Liver (tissue), 9 donors: ENCODE measurements around the gene SLC8A1. TPM values are rescaled to one million over a fixed set of nuclear protein-coding genes. Genes with fewer than 3 reads are reported as not detected.

Experiments used
- DNase-seq: peaks from one replicate; pipeline ENCODE4 v3.0.0-alpha.2; 2017; ENCODE audit warnings: low spot score
- H3K27ac ChIP-seq, 2 donors: one replicate each; pipeline ENCODE4 v1.7.0; 2013; ENCODE audit warnings: inconsistent platforms in 2 of 2, low read length in 2 of 2, control low read depth in 1 of 2, low read depth in 1 of 2, mild to moderate bottlenecking in 1 of 2
- H3K27me3 ChIP-seq, 4 donors: one replicate each; pipeline versions ENCODE4 v1.6.1 to v1.7.0; 2013; ENCODE audit warnings: low read length in 3 of 4, inconsistent platforms in 1 of 4, mild to moderate bottlenecking in 1 of 4, moderate library complexity in 1 of 4; ENCODE audit not compliant: control insufficient read depth in 4 of 4, insufficient read depth in 4 of 4
- H3K36me3 ChIP-seq, 4 donors: one replicate each; pipeline versions ENCODE4 v1.6.1 to v1.7.0; 2013; ENCODE audit warnings: low read length in 3 of 4, mild to moderate bottlenecking in 3 of 4, low read depth in 1 of 4, moderate library complexity in 1 of 4; ENCODE audit not compliant: control insufficient read depth in 4 of 4, insufficient read depth in 3 of 4
- H3K4me1 ChIP-seq, 4 donors: one replicate each; pipeline versions ENCODE4 v1.6.1 to v1.7.0; 2013; ENCODE audit warnings: low read length in 3 of 4, mild to moderate bottlenecking in 3 of 4, moderate library complexity in 1 of 4; ENCODE audit not compliant: control insufficient read depth in 4 of 4, insufficient read depth in 4 of 4
- H3K4me3 ChIP-seq, 3 donors: one replicate each; pipeline versions ENCODE4 v1.6.1 to v1.7.0; 2013; ENCODE audit warnings: low read length in 3 of 3, control low read depth in 1 of 3, low read depth in 1 of 3, mild to moderate bottlenecking in 1 of 3
- H3K9ac ChIP-seq, 2 donors: one replicate each; pipeline ENCODE4 v1.7.0; 2013; ENCODE audit warnings: low read length in 2 of 2, mild to moderate bottlenecking in 2 of 2, moderate library complexity in 2 of 2, control low read depth in 1 of 2, low read depth in 1 of 2
- H3K9me3 ChIP-seq, 4 donors: one replicate each; pipeline versions ENCODE4 v1.6.1 to v1.7.0; 2013; ENCODE audit warnings: low read length in 3 of 4; ENCODE audit not compliant: control insufficient read depth in 4 of 4
- CTCF ChIP-seq: fragments of 150-350 bp; IDR thresholded peaks from 2 replicates; pipeline ENCODE4 v1.5.1; 2017; ENCODE audit warnings: improper control_type of control experiment, low read depth, low read length; ENCODE audit not compliant: missing input control
- EGR1 ChIP-seq, 2 donors: IDR thresholded peaks; 2 replicates each; pipeline ENCODE4 v1.6.1; 2016 to 2018; ENCODE audit warnings: antibody characterized with exemption in 2 of 2, low read depth in 2 of 2
- FOXA1 ChIP-seq: IDR thresholded peaks from 2 replicates; pipeline ENCODE4 v1.6.1; 2016; ENCODE audit warnings: antibody characterized with exemption
- FOXA2 ChIP-seq: IDR thresholded peaks from 2 replicates; pipeline ENCODE4 v1.6.1; 2016; ENCODE audit warnings: antibody characterized with exemption
- GABPA ChIP-seq, 2 donors: IDR thresholded peaks in 1 of 2; conservative IDR thresholded peaks in 1 of 2; 2 replicates each; pipeline ENCODE4 v1.6.1; 2016; ENCODE audit warnings: antibody characterized with exemption in 2 of 2, mild to moderate bottlenecking in 1 of 2, moderate library complexity in 1 of 2
- HNF4A ChIP-seq, 2 donors: conservative IDR thresholded peaks; 2 replicates each; pipeline ENCODE4 v1.6.1; 2016; ENCODE audit warnings: antibody characterized with exemption in 2 of 2, mild to moderate bottlenecking in 2 of 2
- HNF4G ChIP-seq: IDR thresholded peaks from 2 replicates; pipeline ENCODE4 v1.6.1; 2016; ENCODE audit warnings: antibody characterized with exemption
- JUND ChIP-seq, 2 donors: IDR thresholded peaks; 2 replicates each; pipeline ENCODE4 v1.6.1; 2016; ENCODE audit warnings: antibody characterized with exemption in 2 of 2
- MAX ChIP-seq: IDR thresholded peaks from 2 replicates; pipeline ENCODE4 v1.6.1; 2016; ENCODE audit warnings: antibody characterized with exemption
- NR2F2 ChIP-seq: IDR thresholded peaks from 2 replicates; pipeline ENCODE4 v1.6.1; 2016; ENCODE audit warnings: antibody characterized with exemption
- RAD21 ChIP-seq, 2 donors: IDR thresholded peaks; 2 replicates each; pipeline ENCODE4 v1.6.1; 2016; ENCODE audit warnings: antibody characterized with exemption in 2 of 2, mild to moderate bottlenecking in 2 of 2
- REST ChIP-seq: IDR thresholded peaks from 2 replicates; pipeline ENCODE4 v1.6.1; 2016; ENCODE audit warnings: antibody characterized with exemption, mild to moderate bottlenecking
- RXRA ChIP-seq, 2 donors: IDR thresholded peaks; 2 replicates each; pipeline ENCODE4 v1.6.1; 2017 to 2018; ENCODE audit warnings: antibody characterized with exemption in 2 of 2, mild to moderate bottlenecking in 1 of 2
- SP1 ChIP-seq: IDR thresholded peaks from 2 replicates; pipeline ENCODE4 v1.6.1; 2018; ENCODE audit warnings: antibody characterized with exemption, mild to moderate bottlenecking
- TAF1 ChIP-seq: conservative IDR thresholded peaks from 2 replicates; pipeline ENCODE4 v1.6.1; 2016; ENCODE audit warnings: antibody characterized with exemption, mild to moderate bottlenecking
- YY1 ChIP-seq: IDR thresholded peaks from 2 replicates; pipeline ENCODE4 v1.6.1; 2016; ENCODE audit warnings: antibody characterized with exemption, mild to moderate bottlenecking
- WGBS: extraction: QIAGEN DNeasy Blood & Tissue Kit; methylation state at CpG from one replicate; pipeline ENCODE4 v1.1.7; 2013; 5-methylcytosine and 5-hydroxymethylcytosine counted together
- polyA plus RNA-seq, 2 donors: library from polyadenylated mRNA; stranded (reverse) in 1 of 2; unstranded in 1 of 2; fragments of 200-250 nt in 1 of 2; fragments of >200 nt in 1 of 2; fragmentation: Nextera tagmentation in 1 of 2; extraction: Ambion mirVana in 1 of 2; gene quantifications; one replicate each; pipeline versions ENCODE4 v1.2.1 to v1.2.3, GENCODE V29; 2013 to 2015
- total RNA-seq, 2 donors: library from RNA; depleted of rRNA; stranded (reverse); fragments of >200 nt; gene quantifications; one replicate each; pipeline ENCODE4 v1.2.3, GENCODE V29; 2014
- TF ChIP-seq, protein P1 (sequence below): IDR thresholded peaks from 2 replicates; pipeline ENCODE4 v1.6.1; 2016; ENCODE audit warnings: antibody characterized with exemption
- TF ChIP-seq, protein P2 (sequence below): IDR thresholded peaks from 2 replicates; pipeline ENCODE4 v1.6.1; 2016; ENCODE audit warnings: antibody characterized with exemption
- donor health status: healthy.
- donor health status: healthy.
- donor health status: healthy.
- donor health status: healthy.
- donor health status: healthy.

Gene SLC8A1
- total and polyA plus RNA-seq, 4 donors = 1.2 to 18.5 (median 8.2) TPM

DNA sequence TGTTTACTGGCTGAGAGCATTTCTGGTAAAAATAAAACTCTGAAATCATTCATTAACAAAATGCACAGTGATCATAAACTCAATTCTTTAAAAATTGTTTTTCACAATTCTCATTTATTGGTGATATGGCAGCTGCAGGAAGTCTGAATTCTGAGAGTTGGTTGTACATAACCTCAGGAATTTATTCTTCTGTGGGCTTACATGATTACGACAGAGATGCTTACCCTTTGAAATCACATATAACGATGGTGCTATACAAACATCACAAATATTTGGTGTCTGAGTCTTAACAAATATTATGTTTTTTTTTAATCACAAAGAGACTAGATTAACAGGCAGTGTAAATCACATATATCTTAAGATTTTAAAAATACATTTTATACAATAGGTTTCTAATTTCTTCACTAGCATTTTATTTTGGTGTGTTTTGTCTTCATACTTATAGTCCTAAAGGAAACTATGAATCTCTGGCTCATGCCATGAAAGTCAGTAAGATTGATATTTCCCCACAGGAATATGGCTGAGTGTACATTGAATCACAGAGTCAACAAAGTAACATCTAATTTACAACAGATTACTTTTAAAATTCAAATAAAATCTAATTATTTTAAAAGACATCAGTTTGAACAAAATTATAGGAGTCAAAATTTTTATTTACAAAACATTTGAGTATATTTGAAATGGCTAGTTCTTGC is 354.1 kb downstream of the SLC8A1 start:
- DNase-seq = no peak
- Histone ChIP-seq H3K4me3 (no peak overlapping the region), H3K27ac (no peak overlapping the region), H3K9me3 (no peaks in the 10 kb centered on the region), H3K36me3 (no peaks in the 10 kb centered on the region), H3K9ac (no peak overlapping the region), H3K27me3 (no peaks in the 10 kb centered on the region), H3K4me1 (no peaks in the 10 kb centered on the region)
- TF ChIP-seq HNF4G (no peak), EGR1 (IDR thresholded peaks at IDR 0.05; ENCODE audit: low read depth in 2 of 2) (no peak), HNF4A (conservative IDR thresholded peaks at IDR 0.05) (no peak), RAD21 (IDR thresholded peaks at IDR 0.05) (no peak), FOXA2 (no peak), NR2F2 (no peak), REST (no peak), CTCF (no peak), RXRA (IDR thresholded peaks at IDR 0.05) (no peak), YY1 (no peak), MAX (no peak), TAF1 (no peak), SP1 (no peak), FOXA1 (no peak), JUND (IDR thresholded peaks at IDR 0.05) (no peak), GABPA (IDR thresholded peaks at IDR 0.05 in 1 of 2, conservative IDR thresholded peaks at IDR 0.05 in 1 of 2) (no peak)
- TF ChIP-seq, protein P1, sequence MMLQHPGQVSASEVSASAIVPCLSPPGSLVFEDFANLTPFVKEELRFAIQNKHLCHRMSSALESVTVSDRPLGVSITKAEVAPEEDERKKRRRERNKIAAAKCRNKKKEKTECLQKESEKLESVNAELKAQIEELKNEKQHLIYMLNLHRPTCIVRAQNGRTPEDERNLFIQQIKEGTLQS = no peak
- TF ChIP-seq, protein P2, sequence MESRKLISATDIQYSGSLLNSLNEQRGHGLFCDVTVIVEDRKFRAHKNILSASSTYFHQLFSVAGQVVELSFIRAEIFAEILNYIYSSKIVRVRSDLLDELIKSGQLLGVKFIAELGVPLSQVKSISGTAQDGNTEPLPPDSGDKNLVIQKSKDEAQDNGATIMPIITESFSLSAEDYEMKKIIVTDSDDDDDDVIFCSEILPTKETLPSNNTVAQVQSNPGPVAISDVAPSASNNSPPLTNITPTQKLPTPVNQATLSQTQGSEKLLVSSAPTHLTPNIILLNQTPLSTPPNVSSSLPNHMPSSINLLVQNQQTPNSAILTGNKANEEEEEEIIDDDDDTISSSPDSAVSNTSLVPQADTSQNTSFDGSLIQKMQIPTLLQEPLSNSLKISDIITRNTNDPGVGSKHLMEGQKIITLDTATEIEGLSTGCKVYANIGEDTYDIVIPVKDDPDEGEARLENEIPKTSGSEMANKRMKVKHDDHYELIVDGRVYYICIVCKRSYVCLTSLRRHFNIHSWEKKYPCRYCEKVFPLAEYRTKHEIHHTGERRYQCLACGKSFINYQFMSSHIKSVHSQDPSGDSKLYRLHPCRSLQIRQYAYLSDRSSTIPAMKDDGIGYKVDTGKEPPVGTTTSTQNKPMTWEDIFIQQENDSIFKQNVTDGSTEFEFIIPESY = no peak
- WGBS = 50% methylated on average over 2 of the region's 2 CpGs
